Activated CD8-positive, alpha-beta memory T cell treated with anti-CD3 and anti-CD28 coated beads for 1 hour (primary cell): ENCODE results near the gene AUTS2.
"Not testable (repeated sequence)": the region's sequence is repeated elsewhere in the genome, so short reads cannot be mapped to it uniquely, and the experiment has no call there.

Experiments used
- DNase-seq, 2 donors: peaks; one replicate each; pipeline ENCODE4 v3.0.0-alpha.2; 2020; ENCODE audit warnings: low read depth in 1 of 2; ENCODE audit errors: extremely low read depth in 1 of 2

Gene AUTS2

GRCh38 chr7:70793821-70794220, 1195.5 kb downstream of the AUTS2 start:
- DNase-seq: no peak

- DNase-seq: no peak
Observed at GRCh38 chr7:70794962-70795361, 1196.7 kb downstream of the AUTS2 start.

- DNase-seq: no peak
Observed at GRCh38 chr7:70795948-70796347, 1197.7 kb downstream of the AUTS2 start.

- no peak for DNase-seq
Observed at GRCh38 chr7:70797109-70797514, 1198.8 kb downstream of the AUTS2 start.

- DNase-seq: no peak
Observed at GRCh38 chr7:70799841-70800405, 1201.6 kb downstream of the AUTS2 start.

GRCh38 chr7:70805360-70805759, 1207.1 kb downstream of the AUTS2 start:
- DNase-seq: no peak

- no peak for DNase-seq
Observed at GRCh38 chr7:70807650-70808049, 1209.4 kb downstream of the AUTS2 start.

- no peak for DNase-seq
Observed at GRCh38 chr7:70808876-70809275, 1210.6 kb downstream of the AUTS2 start.

GRCh38 chr7:70810558-70811139, 1212.4 kb downstream of the AUTS2 start:
- no peak for DNase-seq

- DNase-seq: no peak
Observed at GRCh38 chr7:70812511-70812910, 1214.2 kb downstream of the AUTS2 start.

GRCh38 chr7:70822490-70822889, 1224.2 kb downstream of the AUTS2 start:
- not testable (repeated sequence) for DNase-seq

- DNase-seq: peak; percentile 3 to 24
Observed at GRCh38 chr7:70829221-70830059, 1231.2 kb downstream of the AUTS2 start.

- no peak for DNase-seq
Observed at GRCh38 chr7:70830060-70830395, 1231.8 kb downstream of the AUTS2 start.

GRCh38 chr7:70830426-70830825, 1232.2 kb downstream of the AUTS2 start:
- DNase-seq: no peak

- DNase-seq: no peak
Observed at GRCh38 chr7:70833726-70834125, 1235.5 kb downstream of the AUTS2 start.

- DNase-seq: no peak
Observed at GRCh38 chr7:70834424-70834823, 1236.1 kb downstream of the AUTS2 start.

GRCh38 chr7:70835658-70836057, 1237.4 kb downstream of the AUTS2 start:
- DNase-seq: no peak

- no peak for DNase-seq
Observed at GRCh38 chr7:70836279-70836678, 1238.0 kb downstream of the AUTS2 start.

- DNase-seq: no peak
Observed at GRCh38 chr7:70836946-70837345, 1238.7 kb downstream of the AUTS2 start.

- no peak for DNase-seq
Observed at GRCh38 chr7:70837589-70837988, 1239.3 kb downstream of the AUTS2 start.

- no peak for DNase-seq
Observed at GRCh38 chr7:70838292-70838907, 1240.1 kb downstream of the AUTS2 start.
